ENCODE results near the gene RBP2.
"Not testable (repeated sequence)": the region's sequence is repeated elsewhere in the genome, so short reads cannot be mapped to it uniquely, and the experiment has no call there.

The RBP2 gene

GRCh38 chr3:139430493-139430892, 45.8 kb downstream of the RBP2 start:
- Mint-ChIP-seq H3K27me3 (no peaks in the 10 kb centered on the region), H3K9me3 (no peaks in the 10 kb centered on the region), H3K4me3 (no peak overlapping the region), H3K27ac (ENCODE audit: low read depth) (no peak overlapping the region), H3K36me3 (ENCODE audit: insufficient read depth) (no peaks in the 10 kb centered on the region), H3K4me1 (no peaks in the 10 kb centered on the region)
- ATAC-seq (replicated peaks; ENCODE audit: extremely low read depth, poor library complexity, severe bottlenecking) (no peak), DNase-seq (ENCODE audit: low spot score in 2 of 2) (no peak)

DNA sequence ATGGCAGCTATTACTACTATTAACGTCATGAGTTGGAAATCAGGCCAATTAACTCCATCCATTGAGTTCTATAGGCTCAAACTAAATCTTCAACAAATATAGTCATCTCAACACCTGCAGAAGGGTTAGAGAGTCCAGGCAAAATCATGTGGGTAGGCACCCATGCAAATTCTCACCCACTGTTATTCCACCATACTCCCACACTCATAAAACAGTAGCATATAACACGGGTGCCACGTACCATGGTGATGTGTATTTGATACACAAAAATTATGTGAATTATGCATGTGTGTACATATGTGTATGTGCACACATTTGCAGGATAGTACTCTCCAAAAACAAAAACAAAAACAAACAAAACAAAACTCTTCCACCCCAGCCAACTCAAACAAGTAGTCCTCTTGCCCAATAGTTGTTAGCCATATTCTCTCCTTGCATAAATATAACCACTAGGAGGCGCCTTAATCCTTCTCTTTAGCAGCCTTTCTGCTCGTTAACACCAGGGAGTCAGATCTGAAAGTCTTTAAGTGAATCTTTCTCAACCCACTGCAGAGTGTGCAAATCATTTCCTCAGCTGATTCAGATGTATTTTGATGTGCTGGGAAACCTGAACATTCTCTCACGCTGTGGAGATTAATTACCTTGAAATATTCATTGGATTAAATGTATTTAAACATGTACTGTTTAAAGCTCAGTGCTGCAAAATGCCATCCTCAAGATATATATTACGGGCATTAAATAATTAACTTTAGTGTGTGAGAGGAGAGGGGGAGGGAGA, 48.8 kb downstream of the RBP2 start:
- no peaks in the 10 kb centered on the region for H3K9me3 Mint-ChIP-seq
- DNase-seq (ENCODE audit: low spot score in 2 of 2) (no peak), ATAC-seq (replicated peaks; ENCODE audit: extremely low read depth, poor library complexity, severe bottlenecking) (no peak)
- no peak overlapping the region for H3K4me3 Mint-ChIP-seq
- no peaks in the 10 kb centered on the region for H3K4me1 Mint-ChIP-seq
- no peaks in the 10 kb centered on the region for H3K36me3 Mint-ChIP-seq (ENCODE audit: insufficient read depth)
- no peak overlapping the region for H3K27ac Mint-ChIP-seq (ENCODE audit: low read depth)
- H3K27me3 Mint-ChIP-seq, result no peaks in the 10 kb centered on the region

GRCh38 chr3:139425745-139426400, 50.4 kb downstream of the RBP2 start:
- no peaks in the 10 kb centered on the region for H3K9me3 Mint-ChIP-seq
- ATAC-seq (replicated peaks; ENCODE audit: extremely low read depth, poor library complexity, severe bottlenecking), result no peak
- no peaks in the 10 kb centered on the region for H3K27me3 Mint-ChIP-seq
- no peaks in the 10 kb centered on the region for H3K36me3 Mint-ChIP-seq (ENCODE audit: insufficient read depth)
- DNase-seq (ENCODE audit: low spot score in 2 of 2), result no peak
- H3K4me3 Mint-ChIP-seq, result no peak overlapping the region
- no peak overlapping the region for H3K27ac Mint-ChIP-seq (ENCODE audit: low read depth)
- H3K4me1 Mint-ChIP-seq, result no peaks in the 10 kb centered on the region

DNA sequence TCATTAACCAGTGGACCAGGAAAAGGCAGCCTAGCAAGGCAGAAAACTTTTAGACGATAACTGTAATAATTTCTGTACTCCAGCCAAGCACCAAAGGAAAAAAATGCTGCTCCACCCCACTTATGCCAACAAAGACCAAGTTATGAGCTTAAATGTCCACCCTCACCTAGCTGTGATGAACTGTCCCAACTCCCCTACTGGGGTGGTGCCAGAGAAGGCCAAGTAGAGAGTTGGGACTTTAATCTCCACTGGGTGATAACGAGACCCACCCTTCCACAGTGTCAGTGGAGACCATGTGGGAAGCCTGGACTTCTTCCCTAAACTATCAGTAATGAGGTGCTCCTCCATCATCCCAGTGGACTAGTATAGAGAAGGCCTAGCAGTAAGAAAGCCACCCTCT, 53.1 kb downstream of the RBP2 start:
- H3K27ac Mint-ChIP-seq (ENCODE audit: low read depth), result no peak overlapping the region
- no peak overlapping the region for H3K4me3 Mint-ChIP-seq
- DNase-seq (ENCODE audit: low spot score in 2 of 2), result no peak
- H3K4me1 Mint-ChIP-seq, result no peaks in the 10 kb centered on the region
- H3K36me3 Mint-ChIP-seq (ENCODE audit: insufficient read depth), result no peaks in the 10 kb centered on the region
- H3K9me3 Mint-ChIP-seq, result peaks cover 5% of the 10 kb centered on the region
- ATAC-seq (replicated peaks; ENCODE audit: extremely low read depth, poor library complexity, severe bottlenecking), result no peak
- H3K27me3 Mint-ChIP-seq, result no peaks in the 10 kb centered on the region

DNA sequence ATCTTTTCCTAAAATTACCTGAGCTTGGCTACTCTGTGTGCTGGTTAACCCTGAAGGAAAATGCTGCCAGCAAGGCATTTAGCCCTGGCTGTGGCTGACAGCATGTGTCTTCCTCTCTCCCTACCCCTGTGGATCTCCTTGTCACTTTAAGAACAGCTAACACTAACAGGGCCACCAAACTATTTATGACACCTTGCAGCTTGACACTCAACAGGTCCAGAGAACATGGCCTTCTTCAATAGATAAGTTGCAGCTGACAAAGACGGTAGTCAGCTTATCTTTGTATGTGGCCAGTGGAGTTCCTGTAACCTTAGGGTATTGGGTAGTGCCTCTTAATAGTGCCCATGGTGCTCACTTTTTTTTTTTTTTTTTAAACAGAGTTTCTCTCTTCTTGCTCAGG, 54.9 kb downstream of the RBP2 start:
- Mint-ChIP-seq H3K27ac (ENCODE audit: low read depth) (no peak overlapping the region), H3K27me3 (peaks cover 9% of the 10 kb centered on the region), H3K4me1 (no peaks in the 10 kb centered on the region), H3K36me3 (ENCODE audit: insufficient read depth) (no peaks in the 10 kb centered on the region), H3K9me3 (peaks cover 8% of the 10 kb centered on the region), H3K4me3 (no peak overlapping the region)
- ATAC-seq (replicated peaks; ENCODE audit: extremely low read depth, poor library complexity, severe bottlenecking) (no peak), DNase-seq (ENCODE audit: low spot score in 2 of 2) (no peak)

- Mint-ChIP-seq H3K9me3 (peaks cover 12% of the 10 kb centered on the region), H3K36me3 (ENCODE audit: insufficient read depth) (no peaks in the 10 kb centered on the region), H3K4me3 (no peak overlapping the region), H3K27me3 (peaks cover 10% of the 10 kb centered on the region), H3K4me1 (no peaks in the 10 kb centered on the region), H3K27ac (ENCODE audit: low read depth) (no peak overlapping the region)
- ATAC-seq (replicated peaks; ENCODE audit: extremely low read depth, poor library complexity, severe bottlenecking) (no peak), DNase-seq (ENCODE audit: low spot score in 2 of 2) (no peak)
Observed at GRCh38 chr3:139421040-139421439, 55.3 kb downstream of the RBP2 start.

- no peak overlapping the region for H3K27ac Mint-ChIP-seq (ENCODE audit: low read depth)
- H3K9me3 Mint-ChIP-seq, result peaks cover 34% of the 10 kb centered on the region
- H3K36me3 Mint-ChIP-seq (ENCODE audit: insufficient read depth), result peaks cover 1% of the 10 kb centered on the region
- H3K27me3 Mint-ChIP-seq, result peaks cover 23% of the 10 kb centered on the region
- no peak overlapping the region for H3K4me3 Mint-ChIP-seq
- no peaks in the 10 kb centered on the region for H3K4me1 Mint-ChIP-seq
- ATAC-seq (replicated peaks; ENCODE audit: extremely low read depth, poor library complexity, severe bottlenecking) (no peak), DNase-seq (ENCODE audit: low spot score in 2 of 2) (no peak)
Observed at GRCh38 chr3:139418144-139418543, 58.2 kb downstream of the RBP2 start.

- Mint-ChIP-seq H3K4me3 (no peak overlapping the region), H3K27me3 (peaks cover 31% of the 10 kb centered on the region), H3K27ac (ENCODE audit: low read depth) (no peak overlapping the region), H3K9me3 (peaks cover 50% of the 10 kb centered on the region), H3K36me3 (ENCODE audit: insufficient read depth) (peaks cover 1% of the 10 kb centered on the region), H3K4me1 (no peaks in the 10 kb centered on the region)
- no peak for DNase-seq (ENCODE audit: low spot score in 2 of 2)
- no peak for ATAC-seq (replicated peaks; ENCODE audit: extremely low read depth, poor library complexity, severe bottlenecking)
Observed at GRCh38 chr3:139416275-139416674, 60.0 kb downstream of the RBP2 start.

- DNase-seq (ENCODE audit: low spot score in 2 of 2) (no peak), ATAC-seq (replicated peaks; ENCODE audit: extremely low read depth, poor library complexity, severe bottlenecking) (no peak)
- Mint-ChIP-seq H3K36me3 (ENCODE audit: insufficient read depth) (peaks cover 1% of the 10 kb centered on the region), H3K4me3 (no peak overlapping the region), H3K9me3 (peaks cover 50% of the 10 kb centered on the region), H3K27me3 (peaks cover 34% of the 10 kb centered on the region), H3K27ac (ENCODE audit: low read depth) (no peak overlapping the region), H3K4me1 (no peaks in the 10 kb centered on the region)
Observed at GRCh38 chr3:139414608-139415224, 61.6 kb downstream of the RBP2 start.

GRCh38 chr3:139412891-139413290, 63.4 kb downstream of the RBP2 start:
- H3K27ac Mint-ChIP-seq (ENCODE audit: low read depth); H3K4me1 Mint-ChIP-seq; DNase-seq (ENCODE audit: low spot score in 2 of 2); ATAC-seq (replicated peaks; ENCODE audit: extremely low read depth, poor library complexity, severe bottlenecking); H3K36me3 Mint-ChIP-seq (ENCODE audit: insufficient read depth); H3K4me3 Mint-ChIP-seq: not testable (repeated sequence)
- H3K9me3 Mint-ChIP-seq, result peaks cover 60% of the 10 kb centered on the region
- peaks cover 34% of the 10 kb centered on the region for H3K27me3 Mint-ChIP-seq
